Chondrocyte (in vitro differentiated cells): ENCODE data around the gene RTTN. TPM values are rescaled to one million over a fixed set of nuclear protein-coding genes. Genes with fewer than 3 reads are reported as not detected.

Experiments
- DNase-seq: peaks from one replicate; pipeline ENCODE4 v3.0.0; 2021; ENCODE audit warnings: mixed read lengths, low spot score
- H3K27ac Mint-ChIP-seq: one replicate; pipeline ENCODE4 v1.8.0; 2021; ENCODE audit warnings: mild to moderate bottlenecking, moderate library complexity, mixed read lengths; ENCODE audit not compliant: unreplicated experiment
- H3K27me3 Mint-ChIP-seq: 2 replicates; pipeline ENCODE4 v1.8.0; 2021; ENCODE audit warnings: low read depth, mixed read lengths
- H3K36me3 Mint-ChIP-seq: 2 replicates; pipeline ENCODE4 v1.8.0; 2021; ENCODE audit warnings: low read depth, mixed read lengths
- H3K4me1 Mint-ChIP-seq: 2 replicates; pipeline ENCODE4 v1.8.0; 2021; ENCODE audit warnings: low read depth, mild to moderate bottlenecking, mixed read lengths
- H3K4me3 Mint-ChIP-seq: one replicate; pipeline ENCODE4 v1.8.0; 2021; ENCODE audit warnings: mild to moderate bottlenecking, moderate library complexity, mixed read lengths; ENCODE audit not compliant: unreplicated experiment
- H3K9me3 Mint-ChIP-seq: 2 replicates; pipeline ENCODE4 v1.8.0; 2021; ENCODE audit warnings: low read depth, mixed read lengths
- total RNA-seq: library from RNA; stranded (reverse); gene quantifications from 3 replicates; pipeline ENCODE4 v1.2.1, GENCODE V29; 2021
- TF ChIP-seq, protein P1 (sequence below): fragments of 200-600 bp; sonication (generic); IDR thresholded peaks from 2 replicates; pipeline ENCODE4 v1.5.0; 2021; ENCODE audit warnings: antibody characterized with exemption, mild to moderate bottlenecking, moderate library complexity

RTTN gene
- total RNA-seq, 1 donor from 2014 or later: 4.8 TPM

DNA sequence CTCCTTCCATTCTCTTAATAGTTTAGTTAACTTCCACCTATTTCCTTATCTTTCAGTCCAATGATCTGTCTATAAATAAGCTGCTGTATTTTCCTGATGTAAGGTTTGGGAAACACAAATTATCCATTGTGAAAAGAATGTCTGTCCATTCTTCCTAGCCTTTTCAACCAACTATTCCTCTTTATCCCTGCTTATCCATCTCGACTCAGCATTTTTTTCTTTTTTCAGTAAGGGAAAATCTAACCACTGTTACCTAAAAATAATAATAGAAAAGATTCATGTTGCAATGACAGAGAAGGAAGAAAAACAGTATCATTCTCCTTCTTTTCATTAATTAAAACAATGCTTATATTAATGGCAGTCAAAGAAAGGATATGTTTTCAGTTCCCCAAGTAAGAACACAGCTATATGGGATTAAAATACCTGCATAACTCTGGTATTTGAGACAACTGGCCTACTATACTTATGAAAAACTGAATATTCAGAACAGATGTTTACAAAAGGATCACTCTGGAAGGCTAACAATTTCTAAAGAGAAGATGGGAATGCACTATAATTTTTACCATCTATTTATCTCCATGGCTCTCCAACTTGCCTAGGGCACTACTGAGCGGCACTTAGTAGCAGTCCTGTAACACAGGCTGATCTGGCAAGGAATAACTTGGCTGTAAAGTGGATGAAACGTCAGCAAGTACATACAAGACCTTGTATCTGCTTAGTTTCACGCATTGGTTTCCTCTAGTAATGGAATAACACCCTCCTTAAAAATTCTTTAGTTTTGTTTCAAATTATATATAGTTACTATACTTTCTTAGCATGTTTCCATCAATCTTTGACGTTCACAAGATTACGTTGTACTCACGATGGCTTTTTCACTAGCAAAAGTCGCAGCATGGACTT is 57.2 kb downstream of the RTTN start:
- H3K4me1 Mint-ChIP-seq: peaks cover 6% of the 10 kb centered on the region
- no peak overlapping the region for H3K27ac Mint-ChIP-seq
- H3K4me3 Mint-ChIP-seq: no peak overlapping the region
- H3K36me3 Mint-ChIP-seq: peaks cover 3% of the 10 kb centered on the region
- TF ChIP-seq, protein P1, sequence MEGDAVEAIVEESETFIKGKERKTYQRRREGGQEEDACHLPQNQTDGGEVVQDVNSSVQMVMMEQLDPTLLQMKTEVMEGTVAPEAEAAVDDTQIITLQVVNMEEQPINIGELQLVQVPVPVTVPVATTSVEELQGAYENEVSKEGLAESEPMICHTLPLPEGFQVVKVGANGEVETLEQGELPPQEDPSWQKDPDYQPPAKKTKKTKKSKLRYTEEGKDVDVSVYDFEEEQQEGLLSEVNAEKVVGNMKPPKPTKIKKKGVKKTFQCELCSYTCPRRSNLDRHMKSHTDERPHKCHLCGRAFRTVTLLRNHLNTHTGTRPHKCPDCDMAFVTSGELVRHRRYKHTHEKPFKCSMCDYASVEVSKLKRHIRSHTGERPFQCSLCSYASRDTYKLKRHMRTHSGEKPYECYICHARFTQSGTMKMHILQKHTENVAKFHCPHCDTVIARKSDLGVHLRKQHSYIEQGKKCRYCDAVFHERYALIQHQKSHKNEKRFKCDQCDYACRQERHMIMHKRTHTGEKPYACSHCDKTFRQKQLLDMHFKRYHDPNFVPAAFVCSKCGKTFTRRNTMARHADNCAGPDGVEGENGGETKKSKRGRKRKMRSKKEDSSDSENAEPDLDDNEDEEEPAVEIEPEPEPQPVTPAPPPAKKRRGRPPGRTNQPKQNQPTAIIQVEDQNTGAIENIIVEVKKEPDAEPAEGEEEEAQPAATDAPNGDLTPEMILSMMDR: no peak
- H3K27me3 Mint-ChIP-seq: no peaks in the 10 kb centered on the region
- H3K9me3 Mint-ChIP-seq: no peaks in the 10 kb centered on the region
- no peak for DNase-seq

GRCh38 chr18:70146174-70146573 is 59.3 kb downstream of the RTTN start:
- Mint-ChIP-seq H3K4me1 (peaks cover 7% of the 10 kb centered on the region), H3K27ac (no peak overlapping the region)

GRCh38 chr18:70142001-70142400 is 63.5 kb downstream of the RTTN start:
- peaks cover 18% of the 10 kb centered on the region for H3K4me1 Mint-ChIP-seq
- TF ChIP-seq, protein P1: no peak
- H3K9me3 Mint-ChIP-seq: peaks cover 5% of the 10 kb centered on the region
- peaks cover 2% of the 10 kb centered on the region for H3K36me3 Mint-ChIP-seq
- no peak overlapping the region for H3K27ac Mint-ChIP-seq
- H3K4me3 Mint-ChIP-seq: no peak overlapping the region
- no peak for DNase-seq
- no peaks in the 10 kb centered on the region for H3K27me3 Mint-ChIP-seq

More at GRCh38 chr18:70146174-70146573, 59.3 kb downstream of the RTTN start:
- no peaks in the 10 kb centered on the region for H3K27me3 Mint-ChIP-seq
- peaks cover 3% of the 10 kb centered on the region for H3K36me3 Mint-ChIP-seq
- TF ChIP-seq, protein P1: no peak
- no peak overlapping the region for H3K4me3 Mint-ChIP-seq
- DNase-seq: no peak
- peaks cover 1% of the 10 kb centered on the region for H3K9me3 Mint-ChIP-seq

GRCh38 chr18:70139138-70139537 is 66.3 kb downstream of the RTTN start:
- H3K4me3 Mint-ChIP-seq: no peak overlapping the region
- no peaks in the 10 kb centered on the region for H3K27me3 Mint-ChIP-seq
- no peak for DNase-seq
- TF ChIP-seq, protein P1: no peak
- H3K36me3 Mint-ChIP-seq: peaks cover 2% of the 10 kb centered on the region
- peaks cover 5% of the 10 kb centered on the region for H3K9me3 Mint-ChIP-seq
- no peak overlapping the region for H3K27ac Mint-ChIP-seq
- H3K4me1 Mint-ChIP-seq: peaks cover 30% of the 10 kb centered on the region

DNA sequence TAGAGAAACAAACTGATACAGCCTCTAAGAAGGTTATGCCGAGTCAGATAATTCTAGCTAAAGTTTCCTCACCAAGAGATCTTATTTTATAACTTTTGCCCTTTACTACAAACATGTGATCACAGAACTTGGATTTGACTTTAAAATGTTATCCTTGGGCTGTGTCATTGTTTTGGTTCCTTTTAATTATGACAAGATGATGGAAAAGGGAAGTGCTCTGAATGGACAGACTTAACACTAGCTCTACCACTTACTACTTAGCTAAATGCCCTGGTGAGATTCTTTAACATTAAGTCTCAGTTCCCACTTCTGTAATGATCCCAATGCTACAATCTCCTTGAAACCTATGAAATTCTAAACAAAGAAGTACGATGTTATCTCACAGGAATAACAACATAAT is 69.9 kb downstream of the RTTN start:
- Mint-ChIP-seq H3K36me3 (peaks cover 2% of the 10 kb centered on the region), H3K4me1 (peaks cover 46% of the 10 kb centered on the region), H3K27ac (peak overlapping the region; percentile 80), H3K27me3 (no peaks in the 10 kb centered on the region), H3K4me3 (no peak overlapping the region), H3K9me3 (peaks cover under 1% of the 10 kb centered on the region)
- TF ChIP-seq, protein P1: no peak
- no peak for DNase-seq
